Suprapubic skin (tissue), 4 donors: ENCODE measurements around the gene PAGR1.

Experiments
- CTCF ChIP-seq, 2 donors: fragments of 200-600 bp in 1 of 2; fragments of 450-650 bp in 1 of 2; sonication (generic) in 1 of 2; IDR thresholded peaks; one replicate each; pipeline ENCODE4 v1.5.1; 2016 to 2019; ENCODE audit warnings: antibody characterized with exemption in 2 of 2, mild to moderate bottlenecking in 1 of 2, moderate library complexity in 1 of 2
- POLR2A ChIP-seq, 2 donors: fragments of 450-650 bp; IDR thresholded peaks; one replicate each; pipeline ENCODE4 v1.6.1; 2017; ENCODE audit warnings: antibody characterized with exemption in 2 of 2, mild to moderate bottlenecking in 2 of 2, moderate library complexity in 2 of 2
- POLR2AphosphoS5 ChIP-seq, 3 donors: sonication (generic); formaldehyde crosslinking; IDR thresholded peaks; one replicate each; pipeline ENCODE4 v1.6.1; 2017; ENCODE audit warnings: antibody characterized with exemption in 3 of 3

DNA sequence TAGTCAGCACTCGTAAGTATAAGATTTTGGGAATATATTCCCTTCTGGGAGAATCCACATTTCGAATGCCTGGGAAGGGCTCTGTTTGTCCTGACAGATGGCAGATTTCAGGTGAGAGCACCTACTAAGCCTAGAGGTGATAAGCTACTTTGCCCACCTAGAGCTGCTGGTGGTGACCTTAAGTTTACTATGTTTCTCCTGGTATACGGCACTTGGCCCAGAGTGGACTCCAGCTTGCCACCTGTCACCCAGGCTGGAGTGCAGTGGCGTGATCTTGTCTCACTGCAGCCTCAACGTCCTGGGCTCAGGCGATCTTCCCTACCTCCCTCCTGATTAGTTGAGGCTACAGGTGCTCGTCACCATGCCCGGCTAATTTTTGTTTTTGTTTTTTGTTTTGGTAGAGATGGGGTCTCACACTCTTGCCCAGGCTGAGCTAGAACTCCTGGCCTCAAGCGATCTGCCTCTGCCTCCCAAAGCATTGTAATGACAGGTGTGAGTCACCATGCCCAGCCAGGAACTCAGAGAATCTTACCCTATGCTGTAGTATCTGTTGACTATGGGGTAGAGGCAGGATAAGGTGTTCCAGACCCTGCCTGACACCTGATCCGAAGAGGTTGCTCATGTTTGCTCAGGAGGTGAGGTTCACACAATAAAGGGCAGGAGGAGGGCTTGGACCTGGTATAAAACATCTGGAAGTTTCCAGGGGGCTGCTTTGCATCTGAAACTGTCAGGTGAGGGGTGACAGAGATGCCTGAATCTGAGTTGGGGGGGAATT lies 38.2 kb upstream of the PAGR1 start, which contains the start of gene ZG16:
- TF ChIP-seq CTCF (IDR thresholded peaks at IDR 0.05) (no peak), POLR2A (IDR thresholded peaks at IDR 0.05) (no peak), POLR2AphosphoS5 (IDR thresholded peaks at IDR 0.05) (no peak)
